Measurements from ENCODE around the gene GDI2.
"Not testable (repeated sequence)": the region's sequence is repeated elsewhere in the genome, so short reads cannot be mapped to it uniquely, and the experiment has no call there.

GDI2 gene

GRCh38 chr10:5777758-5778157 lies 35.5 kb downstream of the GDI2 start:
- not testable (repeated sequence) for DNase-seq

- no peak for DNase-seq
Measured at GRCh38 chr10:5776881-5777197, 36.4 kb downstream of the GDI2 start.

DNA sequence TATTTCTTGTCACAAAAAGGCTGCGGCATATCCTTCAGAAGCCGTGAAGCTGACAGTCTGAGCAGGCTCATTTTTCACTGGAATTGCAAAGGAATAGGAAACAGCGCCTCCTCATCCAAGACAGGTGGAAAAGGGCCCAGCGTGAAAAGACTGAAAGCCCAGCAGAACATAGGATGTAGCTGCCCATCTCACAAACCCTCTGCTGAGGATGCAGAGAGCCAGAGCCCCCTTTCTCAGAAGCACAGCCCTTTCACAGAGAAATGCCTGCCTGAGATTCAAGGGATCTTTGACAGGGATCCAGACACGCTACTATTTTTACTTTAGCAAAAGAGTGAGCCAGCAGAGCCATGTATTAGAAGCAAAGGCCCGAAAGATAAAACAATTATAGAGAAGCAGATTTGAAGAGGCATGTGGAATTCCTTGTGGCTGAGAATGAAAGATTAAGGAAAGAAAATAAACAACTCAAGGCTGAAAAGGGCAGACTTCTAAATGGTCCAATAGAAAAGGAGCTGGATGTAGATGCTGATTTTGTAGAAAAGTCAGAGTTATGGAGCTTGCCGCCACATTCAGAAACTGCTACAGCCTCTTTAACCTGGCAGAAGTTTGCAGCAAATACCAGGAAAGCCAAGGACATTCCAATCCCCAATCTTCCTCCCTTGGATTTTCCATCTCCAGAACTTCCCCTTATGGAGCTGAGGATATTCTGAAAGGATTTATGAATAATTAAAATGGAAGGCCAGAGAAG lies 36.9 kb downstream of the GDI2 start:
- DNase-seq, result no peak

GRCh38 chr10:5775685-5776084 lies 37.5 kb downstream of the GDI2 start:
- peak; percentile 79 to 82 for DNase-seq

- no peak for DNase-seq
Measured at GRCh38 chr10:5774987-5775620, 38.1 kb downstream of the GDI2 start.

DNA sequence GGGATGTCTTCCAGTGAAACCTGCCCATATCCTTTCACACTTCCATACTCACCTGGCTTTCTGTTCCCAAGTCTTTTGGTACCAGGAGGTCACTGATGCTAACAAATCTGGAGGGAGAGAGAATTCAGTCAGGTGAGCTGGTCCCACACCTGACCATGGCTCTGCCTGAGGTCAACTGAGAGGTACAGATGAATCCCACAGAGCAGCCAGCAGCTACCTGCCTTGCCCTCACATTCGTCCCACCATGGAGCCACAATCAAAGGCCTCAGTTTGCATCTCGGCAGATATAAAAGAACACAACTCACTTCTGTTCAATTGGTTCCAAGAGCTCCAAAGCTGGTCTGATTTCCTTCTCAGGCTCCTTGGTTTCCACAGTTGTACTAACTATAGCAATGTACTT lies 47.0 kb downstream of the GDI2 start:
- no peak for DNase-seq

DNA sequence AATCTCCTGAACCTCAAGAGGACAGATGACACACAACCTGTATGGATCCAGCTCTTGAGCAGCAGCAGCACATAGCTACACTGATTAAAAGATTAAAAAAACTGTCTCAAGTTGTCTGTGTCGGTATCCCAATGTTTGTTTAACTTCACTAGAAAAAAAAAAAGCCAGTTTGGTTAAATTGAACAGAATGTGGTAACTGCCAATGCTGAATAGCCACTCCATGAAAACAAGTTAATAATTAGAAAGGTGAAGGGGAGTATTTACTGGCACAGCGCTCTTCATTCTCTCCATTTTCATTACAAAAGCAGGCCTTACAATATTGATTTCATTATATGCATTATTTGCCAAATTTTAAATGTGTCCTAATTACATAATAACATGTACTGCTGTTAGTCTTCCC lies 47.6 kb downstream of the GDI2 start:
- no peak for DNase-seq

DNA sequence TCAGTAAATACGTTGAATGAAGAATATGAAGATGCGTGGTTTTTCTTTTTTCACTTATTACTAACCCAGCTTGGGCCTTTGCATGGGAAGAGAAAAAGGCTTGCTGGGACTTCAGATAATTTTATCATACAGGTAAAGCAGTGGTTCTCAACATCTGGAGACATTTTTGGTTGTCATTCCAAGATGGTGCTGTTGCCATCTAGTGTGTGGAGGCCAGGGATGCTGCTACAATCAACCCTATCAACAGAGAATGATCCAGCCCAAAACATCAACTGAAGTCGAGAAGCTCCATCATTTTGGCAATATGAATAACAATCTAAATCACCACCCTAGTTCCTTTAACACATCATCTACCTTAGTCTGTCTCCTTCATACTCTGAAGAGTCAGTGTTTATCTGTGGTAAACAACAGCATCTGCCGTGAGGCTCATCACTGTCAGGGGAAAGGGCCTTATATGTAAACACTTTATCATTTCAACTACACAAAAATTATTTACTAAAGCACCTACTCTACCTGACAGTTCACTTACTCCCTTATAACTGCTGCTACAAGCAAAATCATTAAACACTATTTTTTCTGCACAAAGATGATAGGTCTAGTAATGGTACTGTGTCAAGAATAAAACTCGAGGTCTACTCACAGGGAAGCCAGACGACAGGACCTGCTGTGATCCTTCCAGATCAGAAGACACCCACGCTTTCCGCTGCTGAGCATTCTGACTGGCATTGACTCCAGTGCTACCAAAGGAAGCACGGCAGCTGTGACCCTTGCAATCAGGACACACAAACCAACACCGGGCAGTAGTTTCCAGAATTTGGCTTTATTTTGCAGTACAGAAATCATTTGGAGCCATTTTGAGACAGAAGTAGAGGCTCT lies 48.6 kb downstream of the GDI2 start:
- no peak for DNase-seq

DNA sequence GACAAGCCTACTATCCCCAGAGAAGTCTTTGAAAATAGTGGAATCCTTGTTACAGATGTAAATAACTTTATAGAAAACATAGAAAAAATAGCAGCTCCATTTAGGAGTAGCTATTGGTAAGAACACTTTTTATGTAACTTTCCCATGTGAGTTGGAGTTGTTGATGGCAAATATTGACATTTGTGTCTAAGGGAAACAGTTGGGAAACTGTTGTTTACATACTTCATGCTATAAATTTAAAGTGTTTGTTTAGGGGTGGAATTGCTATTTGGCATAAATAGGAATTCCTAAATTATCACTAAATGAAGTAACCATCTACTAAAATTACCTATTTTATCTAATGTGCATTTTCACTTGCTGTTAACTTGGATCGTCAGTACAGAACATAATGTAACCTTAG lies 50.7 kb downstream of the GDI2 start:
- no peak for DNase-seq

DNA sequence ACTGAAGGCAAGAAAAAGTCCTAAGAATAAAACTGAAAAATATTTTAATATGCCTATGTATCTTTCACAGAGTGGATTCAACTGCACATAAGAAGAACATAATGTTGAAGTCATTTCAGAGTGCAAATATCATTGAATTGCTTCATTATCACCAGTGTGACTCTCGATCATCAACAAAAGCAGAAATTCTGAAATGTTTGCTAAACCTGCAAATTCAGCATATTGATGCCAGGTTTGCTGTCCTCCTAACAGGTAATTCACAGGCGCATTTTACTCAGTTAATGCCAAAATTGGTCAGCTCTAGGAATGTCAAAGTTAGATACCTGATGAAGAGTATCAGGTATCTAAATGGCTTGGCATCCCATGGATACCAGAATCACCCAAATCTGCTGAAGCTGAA lies 52.0 kb downstream of the GDI2 start:
- DNase-seq, result no peak

DNA sequence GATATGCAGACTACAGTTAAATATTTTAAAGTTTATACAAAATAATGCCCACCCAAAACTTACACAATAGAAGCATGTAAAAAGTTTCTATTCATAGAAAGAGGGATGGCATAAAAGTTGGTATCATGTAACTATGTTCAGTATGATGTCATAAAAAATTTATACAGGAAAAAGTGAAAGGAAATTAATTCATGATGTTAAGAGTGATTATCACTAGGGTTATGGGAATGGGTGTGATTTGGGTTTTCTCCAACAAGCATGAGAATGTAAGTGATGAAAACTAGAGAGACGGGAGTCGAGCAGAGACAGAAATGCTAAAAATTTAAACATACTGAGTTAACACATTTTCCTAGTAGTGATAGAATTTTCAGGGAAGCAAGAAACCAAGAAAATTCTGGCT lies 52.7 kb downstream of the GDI2 start:
- DNase-seq, result no peak

DNA sequence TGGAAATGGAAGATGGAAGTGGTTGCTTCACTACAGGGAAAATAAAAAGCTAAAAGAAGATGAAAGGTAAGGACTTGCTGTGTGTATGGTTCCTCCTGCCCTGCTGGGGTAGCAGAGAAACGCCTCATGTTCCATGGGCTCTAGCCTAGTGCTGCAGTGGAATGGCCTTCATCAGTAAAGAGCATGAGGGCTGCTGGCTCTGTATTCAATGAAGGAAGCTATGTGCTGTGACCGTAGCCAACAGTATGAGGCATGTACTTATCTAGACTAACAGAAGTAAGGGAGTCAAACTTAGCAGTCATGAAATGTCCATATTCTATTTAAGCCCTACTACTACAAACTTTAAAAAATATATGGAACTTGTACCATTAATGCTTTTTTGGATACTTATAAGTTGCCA lies 54.3 kb downstream of the GDI2 start:
- no peak for DNase-seq

DNA sequence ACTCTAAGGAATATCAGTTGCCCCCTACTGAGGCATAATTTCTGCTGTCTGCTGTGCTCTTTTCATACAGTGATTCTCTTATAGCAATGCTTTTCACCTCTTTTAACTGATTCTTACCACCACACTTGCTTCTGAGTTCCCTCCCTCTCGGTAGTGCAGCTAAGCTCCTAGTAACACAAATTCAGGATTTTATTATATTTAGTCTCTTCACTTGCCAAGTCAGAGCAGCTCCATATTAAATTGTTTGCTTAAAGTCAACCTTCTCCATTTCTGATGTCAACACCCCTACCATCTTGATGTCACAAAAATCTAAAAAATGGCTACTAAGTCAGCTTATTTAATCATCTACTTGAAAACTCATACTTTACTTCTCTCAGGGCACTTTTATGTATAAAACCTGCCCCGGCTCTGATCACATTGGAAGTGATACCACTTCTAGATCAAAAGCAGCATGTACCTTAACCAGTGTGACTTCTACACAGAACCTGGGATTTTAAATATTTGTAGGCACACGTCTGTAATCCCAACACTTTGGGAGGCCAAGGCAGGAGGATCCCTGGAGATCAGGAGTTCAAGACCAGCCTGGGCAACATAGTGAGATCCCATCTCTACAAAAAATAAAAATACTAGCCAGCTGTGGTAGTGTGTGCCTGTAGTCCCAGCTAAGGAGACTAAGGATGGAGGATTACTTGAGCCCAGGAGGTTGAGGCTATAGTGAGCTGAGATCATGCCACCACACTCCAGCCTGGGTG lies 55.3 kb downstream of the GDI2 start:
- no peak for DNase-seq

DNA sequence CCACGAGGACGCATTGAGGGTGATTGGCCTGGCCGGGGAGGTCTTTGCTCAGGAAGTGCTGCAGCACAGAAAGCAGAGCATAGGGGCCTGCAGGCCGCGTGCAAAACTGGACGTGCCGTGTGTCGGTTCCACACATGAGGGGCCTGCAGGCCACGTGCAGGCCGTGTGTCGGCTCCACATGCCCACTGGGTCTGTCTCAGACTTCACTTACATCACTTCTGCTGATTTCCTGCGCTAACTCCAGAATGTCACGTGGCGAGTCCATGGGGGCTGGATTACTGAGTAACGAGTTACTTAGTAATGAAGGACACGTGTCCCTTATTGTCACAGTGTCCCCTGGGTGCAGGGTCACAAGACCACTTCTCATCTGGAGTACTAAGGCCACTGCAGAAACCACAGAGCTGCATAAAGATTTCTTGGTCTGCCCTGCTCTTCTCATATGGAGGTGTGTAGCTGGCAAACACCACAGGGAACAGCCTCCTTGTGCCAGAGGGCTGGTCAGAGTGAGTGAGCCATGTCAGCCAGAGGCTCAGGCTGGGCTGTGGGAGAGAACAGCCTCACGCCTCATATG lies 60.8 kb downstream of the GDI2 start:
- no peak for DNase-seq

GRCh38 chr10:5751601-5752253 lies 61.5 kb downstream of the GDI2 start:
- no peak for DNase-seq

- DNase-seq, result no peak
Measured at GRCh38 chr10:5748394-5748803, 64.8 kb downstream of the GDI2 start.

- DNase-seq, result no peak
Measured at GRCh38 chr10:5746197-5746596, 67.0 kb downstream of the GDI2 start.

GRCh38 chr10:5744849-5745248 lies 68.4 kb downstream of the GDI2 start:
- no peak for DNase-seq

GRCh38 chr10:5743736-5744135 lies 69.5 kb downstream of the GDI2 start:
- DNase-seq, result no peak

DNA sequence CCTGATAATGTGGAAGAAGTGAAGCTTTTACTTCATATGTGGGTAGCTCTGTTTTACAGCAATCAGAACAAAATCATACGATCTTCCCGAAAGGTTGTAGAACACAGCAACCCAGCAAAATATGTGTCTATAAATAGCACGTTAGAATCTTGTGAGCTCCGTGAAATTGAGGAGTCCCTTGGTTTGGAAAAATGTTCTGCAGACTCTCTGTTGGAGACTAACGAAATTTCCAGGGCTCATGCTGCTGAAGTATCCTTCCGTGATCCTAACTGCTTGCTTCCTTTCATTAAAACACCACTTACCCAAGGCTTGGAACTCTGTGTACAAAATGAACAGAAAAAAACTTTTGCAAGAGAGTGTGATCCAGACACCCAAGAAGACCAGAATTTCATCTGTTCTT lies 71.1 kb downstream of the GDI2 start:
- no peak for DNase-seq

DNA sequence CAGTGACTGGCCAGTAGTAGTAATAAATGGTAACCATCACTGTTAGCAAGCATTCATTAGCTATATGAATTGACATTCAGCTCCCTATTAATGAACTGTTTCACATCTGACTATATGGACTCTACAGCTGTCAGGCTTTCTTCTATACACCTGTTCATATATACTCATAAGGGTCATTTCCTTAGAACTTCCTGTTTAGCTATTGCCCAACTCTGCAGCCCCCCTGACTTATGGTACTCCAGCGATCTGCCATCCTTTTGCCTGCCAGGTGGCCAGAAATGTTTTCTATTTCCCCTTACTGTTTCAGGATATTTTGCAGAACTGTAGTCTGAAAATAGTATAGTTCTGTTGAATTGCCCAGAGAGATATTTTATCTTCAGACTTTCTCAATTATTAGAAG lies 72.0 kb downstream of the GDI2 start:
- DNase-seq, result no peak

DNA sequence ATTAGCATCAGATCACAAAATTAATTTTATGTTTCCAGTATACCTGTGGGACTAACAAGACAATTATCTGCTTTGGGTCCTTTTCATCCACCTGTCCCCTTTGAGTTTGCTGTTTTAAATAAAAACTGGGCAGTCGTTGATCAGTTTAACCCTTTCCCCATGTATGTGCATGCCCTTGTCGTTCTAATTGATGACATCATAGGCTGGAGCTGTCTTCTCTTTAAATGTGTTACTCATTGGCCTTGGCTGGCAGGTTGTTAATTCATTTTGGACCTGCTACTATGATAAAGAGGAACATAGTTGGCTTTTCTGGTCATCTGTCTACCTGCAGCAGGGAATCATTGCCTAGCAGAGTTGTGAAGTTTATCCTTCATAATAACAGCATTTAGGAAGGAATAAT lies 74.8 kb downstream of the GDI2 start:
- DNase-seq, result no peak
